ENCODE data around the gene TOP2A. TPM values are rescaled to one million over a fixed set of nuclear protein-coding genes. Genes with fewer than 3 reads are reported as not detected.

Gene TOP2A
- total RNA-seq, 1 experiment from 2014 or later: 235 TPM

Other genes starting within 250 kb of the TOP2A start
- gene RAPGEFL1, start 240.4 kb downstream of the TOP2A start, total RNA-seq (2021): 14.0 and 14.9 TPM in 2 replicates
- 23.4 and 37.2 TPM in 2 replicates for gene WIPF2, start 198.6 kb downstream of the TOP2A start, total RNA-seq (2021)
- 37.8 and 44.9 TPM in 2 replicates for gene CDC6, start 130.0 kb downstream of the TOP2A start, total RNA-seq (2021)
- 21.5 and 21.8 TPM in 2 replicates for gene RARA, start 108.7 kb downstream of the TOP2A start, total RNA-seq (2021)
- gene GJD3, start 53.2 kb downstream of the TOP2A start, total RNA-seq (2021): not detected in 2 replicates
- gene IGFBP4, start 25.6 kb upstream of the TOP2A start, total RNA-seq (2021): 138 and 211 TPM in 2 replicates
- gene TNS4, start 83.7 kb upstream of the TOP2A start, total RNA-seq (2021): 17.4 and 23.5 TPM in 2 replicates
- not detected in 2 replicates for gene CCR7, start 147.6 kb upstream of the TOP2A start, total RNA-seq (2021)
- gene SMARCE1, start 229.9 kb upstream of the TOP2A start, total RNA-seq (2021): 75.0 and 90.8 TPM in 2 replicates
- not detected in 2 replicates for gene KRT222, start 247.3 kb upstream of the TOP2A start, total RNA-seq (2021)